Hindlimb muscle (tissue), 1 donor: Measurements from ENCODE around the gene MSX1. TPM values are rescaled to one million over a fixed set of nuclear protein-coding genes. Genes with fewer than 3 reads are reported as not detected.

ENCODE experiments used
- DNase-seq: peaks from one replicate; pipeline ENCODE4 v3.0.0-alpha.2; 2013
- polyA plus RNA-seq: library from polyadenylated mRNA; unstranded; fragments of 120-200 nt; gene quantifications from one replicate; pipeline ENCODE4 v1.2.1, GENCODE V29; 2013; ENCODE audit not compliant: insufficient read length

The MSX1 gene
- polyA plus RNA-seq, 1 donor, result 2.0 TPM

DNA sequence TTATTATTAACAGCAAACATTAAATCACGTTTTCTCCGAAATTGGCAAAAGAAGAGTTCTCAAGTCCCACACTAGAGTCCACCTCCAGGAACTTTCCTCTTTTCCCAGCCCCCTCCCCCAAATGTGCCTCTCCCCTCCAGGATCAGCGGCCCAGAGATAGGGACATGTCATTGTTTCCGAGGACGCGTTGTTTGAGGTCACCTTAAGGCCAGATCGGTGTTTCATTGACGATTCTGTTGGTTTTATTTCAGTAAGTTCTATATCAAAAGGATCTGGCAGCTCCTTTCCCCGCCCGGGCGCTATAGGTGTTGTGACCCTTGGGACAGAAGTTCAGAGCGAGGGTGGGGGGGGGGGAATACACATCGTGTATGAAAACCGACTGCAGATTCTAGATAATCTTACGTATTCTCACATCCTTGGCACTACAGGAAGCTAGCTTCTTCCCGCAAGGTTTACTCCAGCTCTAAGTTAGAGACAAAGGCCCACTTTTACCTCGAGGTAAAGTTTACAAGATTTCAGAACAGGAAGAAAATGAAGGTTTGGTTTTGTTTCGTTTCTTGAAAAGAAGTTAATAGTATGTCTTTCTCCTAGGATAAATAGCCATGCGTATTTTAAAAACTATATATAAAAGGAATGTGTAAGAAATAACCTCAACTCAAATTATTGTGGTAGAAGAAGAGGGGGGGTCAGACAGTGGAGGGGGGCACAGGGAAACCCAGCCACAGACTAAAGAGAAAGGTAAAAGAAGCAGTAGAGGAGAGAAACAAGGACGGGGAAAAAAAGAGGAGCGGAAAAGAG is 739 bp upstream of the MSX1 start:
- DNase-seq, result no peak

DNA sequence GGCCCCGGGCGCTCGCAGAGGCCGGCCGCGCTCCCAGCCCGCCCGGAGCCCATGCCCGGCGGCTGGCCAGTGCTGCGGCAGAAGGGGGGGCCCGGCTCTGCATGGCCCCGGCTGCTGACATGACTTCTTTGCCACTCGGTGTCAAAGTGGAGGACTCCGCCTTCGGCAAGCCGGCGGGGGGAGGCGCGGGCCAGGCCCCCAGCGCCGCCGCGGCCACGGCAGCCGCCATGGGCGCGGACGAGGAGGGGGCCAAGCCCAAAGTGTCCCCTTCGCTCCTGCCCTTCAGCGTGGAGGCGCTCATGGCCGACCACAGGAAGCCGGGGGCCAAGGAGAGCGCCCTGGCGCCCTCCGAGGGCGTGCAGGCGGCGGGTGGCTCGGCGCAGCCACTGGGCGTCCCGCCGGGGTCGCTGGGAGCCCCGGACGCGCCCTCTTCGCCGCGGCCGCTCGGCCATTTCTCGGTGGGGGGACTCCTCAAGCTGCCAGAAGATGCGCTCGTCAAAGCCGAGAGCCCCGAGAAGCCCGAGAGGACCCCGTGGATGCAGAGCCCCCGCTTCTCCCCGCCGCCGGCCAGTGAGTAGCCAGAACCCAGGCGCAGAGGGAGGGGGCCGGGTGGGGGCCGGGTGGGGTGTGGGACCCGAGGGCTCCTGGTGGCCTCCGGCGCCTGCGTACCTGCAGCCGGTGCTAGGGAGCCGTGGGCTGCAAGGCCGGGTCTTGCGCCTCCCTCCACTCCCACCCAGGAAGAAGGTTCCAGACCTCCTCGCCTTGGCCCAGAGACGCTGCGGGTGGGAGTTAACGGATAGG is 534 bp downstream of the MSX1 start:
- no peak for DNase-seq

DNA sequence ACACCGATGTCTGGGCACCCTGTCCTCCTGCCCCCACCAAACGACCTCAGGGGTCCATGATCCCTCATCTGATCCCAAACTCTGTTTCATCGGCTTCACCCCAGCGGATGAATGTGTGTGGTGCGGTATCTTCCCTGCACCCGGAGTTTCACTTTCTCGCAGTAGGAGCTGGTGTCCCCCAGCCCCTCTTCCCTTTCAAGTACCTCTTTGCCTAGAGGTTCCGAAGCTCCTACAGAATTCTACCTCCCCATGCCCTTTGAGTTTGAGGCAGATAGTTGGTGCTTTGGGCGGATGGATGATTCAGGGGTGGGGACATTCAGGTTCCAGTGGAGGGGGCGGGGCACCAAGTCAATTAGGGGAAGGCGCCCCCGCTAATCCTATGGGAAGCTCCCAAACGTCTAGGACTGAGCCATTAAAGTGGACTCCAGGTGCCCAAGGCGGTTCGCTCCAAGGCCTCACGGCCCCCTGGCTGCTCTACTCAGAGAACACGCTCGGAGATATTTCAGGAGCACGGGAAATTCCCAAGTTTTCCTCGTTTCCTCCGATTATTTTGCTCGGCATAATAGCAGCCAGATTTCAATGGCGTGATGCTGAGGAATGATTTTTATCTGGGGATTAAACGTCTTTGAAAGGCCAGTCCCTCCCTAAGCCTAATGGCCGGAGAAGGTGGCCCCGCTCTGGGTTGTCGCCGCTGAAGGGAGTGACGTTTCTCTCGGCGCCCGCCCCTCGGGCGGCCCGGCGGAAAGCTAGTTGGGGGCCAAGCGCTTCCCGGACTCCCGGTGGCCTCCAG is 1.3 kb downstream of the MSX1 start:
- no peak for DNase-seq

DNA sequence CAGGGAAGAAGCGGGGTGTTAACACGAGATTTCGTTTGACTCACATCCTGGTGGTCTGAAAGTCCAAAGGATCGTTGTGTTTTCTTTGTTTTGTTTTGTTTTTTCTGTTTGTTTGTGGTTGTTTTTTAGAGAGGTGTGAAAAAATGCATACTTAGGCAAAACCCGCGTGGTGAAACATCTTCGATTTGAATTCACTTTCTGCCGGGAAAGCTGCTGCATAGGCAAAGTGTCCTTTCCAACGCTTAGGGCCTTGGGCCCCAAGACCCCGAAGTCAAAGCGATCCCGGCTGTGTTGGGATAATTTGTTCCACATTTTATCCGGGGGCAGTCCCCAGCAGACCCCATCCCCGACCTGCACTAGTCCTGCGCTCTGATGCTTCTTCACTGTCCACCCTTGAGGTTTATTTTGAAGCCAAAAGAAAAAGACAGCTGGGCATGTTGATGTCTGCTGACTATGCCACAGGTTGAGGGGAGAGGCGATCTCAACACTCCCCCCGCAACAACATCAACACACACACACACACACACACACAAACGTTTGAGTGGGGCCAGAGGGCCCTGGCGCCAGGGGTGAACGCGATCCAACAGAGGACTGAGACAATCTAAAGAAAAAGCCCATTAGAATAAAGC is 2.0 kb downstream of the MSX1 start:
- DNase-seq, result no peak

DNA sequence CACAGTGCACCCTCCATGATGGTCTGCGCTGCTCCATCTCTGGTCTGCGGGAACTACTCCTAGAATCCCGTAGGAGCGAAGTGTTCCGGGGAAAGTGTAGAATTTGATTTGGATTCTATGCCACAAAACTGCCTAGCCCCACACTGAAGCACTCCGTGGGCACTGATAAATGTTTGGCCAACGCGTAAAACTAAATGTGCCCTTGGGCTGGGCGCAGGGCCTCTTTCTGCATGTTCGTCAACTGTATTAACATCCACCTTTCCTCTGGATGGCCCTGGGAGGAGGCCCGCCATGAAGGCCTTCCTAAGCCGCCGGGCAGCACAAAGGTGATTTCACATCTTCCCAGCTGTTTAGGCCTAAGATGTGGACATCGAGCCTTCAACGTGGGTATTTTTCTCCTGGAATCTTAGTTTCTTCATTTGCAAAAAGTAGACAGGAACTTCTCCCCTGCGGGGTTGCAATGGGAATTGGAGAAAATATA is 2.6 kb downstream of the MSX1 start:
- no peak for DNase-seq

DNA sequence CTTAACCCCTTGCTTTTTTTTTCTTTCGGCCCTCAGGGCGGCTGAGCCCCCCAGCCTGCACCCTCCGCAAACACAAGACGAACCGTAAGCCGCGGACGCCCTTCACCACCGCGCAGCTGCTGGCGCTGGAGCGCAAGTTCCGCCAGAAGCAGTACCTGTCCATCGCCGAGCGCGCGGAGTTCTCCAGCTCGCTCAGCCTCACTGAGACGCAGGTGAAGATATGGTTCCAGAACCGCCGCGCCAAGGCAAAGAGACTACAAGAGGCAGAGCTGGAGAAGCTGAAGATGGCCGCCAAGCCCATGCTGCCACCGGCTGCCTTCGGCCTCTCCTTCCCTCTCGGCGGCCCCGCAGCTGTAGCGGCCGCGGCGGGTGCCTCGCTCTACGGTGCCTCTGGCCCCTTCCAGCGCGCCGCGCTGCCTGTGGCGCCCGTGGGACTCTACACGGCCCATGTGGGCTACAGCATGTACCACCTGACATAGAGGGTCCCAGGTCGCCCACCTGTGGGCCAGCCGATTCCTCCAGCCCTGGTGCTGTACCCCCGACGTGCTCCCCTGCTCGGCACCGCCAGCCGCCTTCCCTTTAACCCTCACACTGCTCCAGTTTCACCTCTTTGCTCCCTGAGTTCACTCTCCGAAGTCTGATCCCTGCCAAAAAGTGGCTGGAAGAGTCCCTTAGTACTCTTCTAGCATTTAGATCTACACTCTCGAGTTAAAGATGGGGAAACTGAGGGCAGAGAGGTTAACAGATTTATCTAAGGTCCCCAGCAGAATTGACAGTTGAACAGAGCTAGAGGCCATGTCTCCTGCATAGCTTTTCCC is 3.4 kb downstream of the MSX1 start:
- no peak for DNase-seq

DNA sequence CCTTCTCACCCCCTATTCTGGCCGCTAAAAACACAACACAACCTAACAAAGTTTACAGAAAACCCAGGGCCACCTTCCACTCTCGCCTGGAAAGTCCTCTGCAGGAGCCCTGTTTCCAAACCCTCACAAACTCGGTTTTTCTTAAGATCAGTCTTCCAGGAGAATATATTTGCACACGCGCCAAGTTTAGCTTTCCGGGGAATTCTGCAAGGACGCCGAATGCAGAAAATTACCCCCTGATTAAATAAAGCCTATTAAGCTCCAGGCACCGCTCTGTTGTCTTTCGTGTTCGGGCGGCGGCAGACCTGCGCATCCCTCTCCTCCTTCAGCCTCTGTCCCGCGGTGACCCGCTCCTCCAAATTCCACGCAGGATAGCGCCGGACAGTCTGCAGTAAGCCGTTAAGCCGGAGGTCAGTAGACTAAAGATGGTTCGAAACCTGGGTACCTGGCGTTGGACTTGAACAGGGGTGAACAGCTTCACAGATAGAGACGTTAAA is 5.0 kb downstream of the MSX1 start:
- DNase-seq, result no peak

DNA sequence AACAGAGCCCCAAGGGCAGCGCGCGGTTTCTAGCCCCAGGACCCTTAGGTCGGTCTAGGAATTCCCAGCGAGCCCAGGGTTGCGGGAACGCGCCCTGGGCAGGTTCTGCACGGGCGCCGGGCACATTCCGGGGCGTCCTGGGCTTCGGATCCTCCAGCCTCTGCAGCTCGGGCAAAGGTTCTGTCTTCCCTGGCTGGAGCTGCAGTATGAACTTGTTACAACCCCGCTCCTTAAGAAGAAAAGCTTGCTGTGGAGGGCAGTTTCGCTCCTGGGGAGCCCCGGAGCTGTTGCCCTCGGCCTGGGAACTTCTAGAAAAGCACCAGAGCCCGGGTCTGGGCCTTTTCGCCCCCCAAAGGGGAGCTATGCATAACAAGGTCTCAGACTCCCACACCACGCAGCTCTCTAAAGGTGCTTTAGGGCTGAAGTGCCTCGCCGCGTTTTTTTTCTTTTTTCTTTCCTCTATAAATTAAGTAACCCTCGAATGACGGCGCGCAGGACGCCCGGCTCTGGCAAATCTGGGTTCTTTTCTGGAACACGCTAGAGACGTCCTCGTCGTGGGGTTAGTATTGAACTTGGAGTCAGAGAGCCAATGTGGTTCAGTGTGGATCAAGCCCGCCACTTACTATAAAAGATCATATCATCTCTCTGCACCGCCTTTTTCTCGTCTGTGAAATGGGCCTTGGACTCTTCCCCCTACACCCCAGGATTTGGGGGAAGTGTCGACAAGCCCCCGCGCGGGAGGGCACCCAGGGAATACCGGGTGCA is 5.7 kb downstream of the MSX1 start:
- DNase-seq, result no peak

DNA sequence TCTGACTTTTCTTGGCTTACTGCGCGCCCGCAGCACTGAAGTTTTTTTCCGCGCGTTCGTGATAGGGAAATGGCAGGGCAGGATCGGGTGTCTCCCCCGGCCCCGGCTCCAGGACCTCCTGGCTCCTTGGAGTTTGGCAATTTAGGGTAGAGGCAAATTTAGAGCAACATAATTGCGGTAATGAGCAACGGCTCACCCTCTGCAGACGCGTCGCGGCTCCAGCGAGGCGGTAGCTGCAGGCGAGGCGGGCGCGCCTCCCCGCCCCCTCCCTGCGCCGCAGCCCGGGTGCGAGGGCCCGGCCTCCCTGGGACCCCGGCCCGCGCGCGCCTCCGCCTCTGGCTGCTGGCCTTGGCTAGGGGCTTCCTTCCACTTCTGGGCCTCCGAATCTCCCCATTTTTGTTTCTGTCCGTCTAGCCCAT is 6.2 kb downstream of the MSX1 start:
- DNase-seq, result no peak

DNA sequence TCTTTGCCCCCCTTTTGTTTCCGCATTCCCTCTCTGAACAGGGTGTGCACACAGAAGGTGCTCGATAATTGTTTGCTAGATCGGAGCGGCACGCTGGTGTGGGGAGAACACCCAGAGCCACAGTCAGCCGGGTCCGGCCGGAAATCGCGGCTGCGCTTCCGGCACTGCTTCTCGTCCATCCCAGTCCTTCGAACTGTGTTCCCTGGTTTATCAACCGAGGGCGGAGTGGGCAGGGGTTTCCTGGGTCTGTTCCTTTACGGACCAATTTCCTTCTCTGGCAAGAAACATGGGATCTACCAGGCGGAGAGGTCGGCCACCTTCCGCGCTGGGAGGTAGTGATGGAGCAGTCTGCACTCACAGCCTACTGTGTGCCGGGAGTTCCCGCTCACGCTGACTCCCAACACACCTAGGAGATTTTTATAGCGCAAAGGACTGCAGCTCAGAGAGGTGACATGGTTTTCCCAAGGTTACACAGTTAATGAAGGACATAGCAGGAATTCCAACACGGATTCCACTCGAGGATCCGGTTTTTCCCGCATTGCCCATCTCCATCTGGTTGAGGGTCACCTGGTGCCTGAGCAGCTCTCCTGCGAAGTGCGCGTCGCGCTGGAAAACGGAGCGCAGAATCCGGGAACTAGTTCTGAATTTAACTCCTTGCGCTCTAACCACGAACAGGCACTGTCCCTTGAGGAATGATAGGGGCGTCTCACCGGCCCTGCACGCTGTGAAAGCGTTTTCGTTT is 6.8 kb downstream of the MSX1 start:
- no peak for DNase-seq

DNA sequence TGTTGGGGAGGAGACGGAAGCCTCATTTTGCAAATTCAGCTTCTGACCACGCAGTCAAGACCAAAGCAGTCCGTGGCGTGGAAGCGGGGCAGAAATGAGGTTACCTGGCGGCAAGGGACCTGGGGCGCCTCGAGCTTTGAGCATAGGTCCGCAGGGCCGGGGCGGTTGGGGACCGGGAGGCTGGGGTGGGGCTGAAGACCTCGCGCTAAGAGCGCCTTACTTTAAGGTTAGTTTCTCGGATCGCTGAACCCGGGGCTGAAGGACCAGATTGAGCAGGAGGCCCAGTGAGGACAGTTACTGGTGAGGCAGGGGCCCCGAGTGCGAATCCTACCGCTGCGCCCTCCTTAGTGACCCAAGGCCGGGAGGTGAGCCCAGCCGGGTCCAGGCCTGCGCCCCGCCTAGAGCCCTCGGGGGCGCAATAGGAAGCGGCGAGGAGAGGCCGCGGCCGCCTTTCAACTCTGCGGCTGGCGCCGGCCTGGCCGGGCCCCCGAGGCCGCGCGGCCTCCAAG is 7.5 kb downstream of the MSX1 start:
- no peak for DNase-seq

DNA sequence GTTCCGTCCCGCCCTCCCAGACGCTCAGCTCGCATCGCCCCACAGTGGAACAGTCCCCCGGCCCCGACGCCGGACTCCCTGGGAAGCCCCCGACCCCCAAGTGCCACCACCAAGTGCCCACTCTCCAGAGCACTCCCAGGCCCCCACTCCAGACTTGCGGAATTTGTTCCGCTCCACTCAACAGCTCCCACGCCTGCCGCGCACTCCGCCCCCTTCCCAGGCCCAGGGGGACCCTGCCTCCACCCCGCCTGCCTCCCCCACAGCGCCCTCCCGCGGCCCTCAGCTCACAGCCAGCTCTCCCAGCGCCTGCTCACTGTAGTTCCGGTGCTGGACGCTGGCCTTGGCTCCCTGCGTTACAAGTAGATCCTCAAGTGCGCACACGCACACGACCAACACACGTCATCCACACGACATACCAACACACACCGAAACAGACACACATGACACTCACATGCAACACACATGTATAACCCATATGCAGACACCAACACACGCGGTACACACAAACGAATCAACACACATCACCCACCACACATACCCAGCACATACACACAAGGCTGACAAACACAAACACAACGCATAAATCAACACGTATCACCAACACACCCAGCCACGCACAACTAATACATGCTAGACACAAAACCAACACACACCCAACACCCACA is 8.0 kb downstream of the MSX1 start:
- no peak for DNase-seq

DNA sequence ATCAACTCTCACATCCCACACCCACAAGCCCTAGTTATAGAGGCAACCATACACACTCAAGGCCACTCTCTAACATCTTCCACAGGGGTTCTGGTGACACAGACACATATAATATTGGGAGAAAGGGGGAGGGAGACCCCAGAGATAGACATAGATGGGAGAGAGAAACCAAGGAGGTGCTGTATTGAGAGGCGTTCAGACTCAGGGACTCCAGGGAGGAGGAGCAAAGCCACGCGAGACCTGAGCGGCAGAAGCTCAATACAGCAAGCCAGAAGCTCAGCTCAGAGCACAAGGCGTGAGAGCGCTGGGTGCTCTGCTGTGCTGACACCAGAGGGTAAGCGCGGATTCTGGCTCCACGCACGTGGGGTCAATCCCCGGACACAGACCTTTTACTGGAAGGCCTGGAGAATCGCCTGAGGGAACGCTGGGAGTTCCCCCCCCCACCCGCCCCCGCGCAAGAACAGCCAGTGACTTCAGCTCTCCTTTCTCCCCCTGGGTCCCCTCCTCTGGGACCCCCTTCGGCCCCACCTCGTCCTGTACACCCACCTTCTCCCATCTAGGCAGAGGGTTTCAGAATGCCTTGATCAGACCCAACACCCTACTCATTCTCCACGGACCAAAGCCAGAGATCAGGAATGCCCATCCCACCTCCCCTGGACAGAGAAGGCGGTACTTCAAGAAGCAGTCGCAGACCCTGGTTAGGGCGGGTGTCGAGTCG is 8.7 kb downstream of the MSX1 start:
- DNase-seq, result no peak

DNA sequence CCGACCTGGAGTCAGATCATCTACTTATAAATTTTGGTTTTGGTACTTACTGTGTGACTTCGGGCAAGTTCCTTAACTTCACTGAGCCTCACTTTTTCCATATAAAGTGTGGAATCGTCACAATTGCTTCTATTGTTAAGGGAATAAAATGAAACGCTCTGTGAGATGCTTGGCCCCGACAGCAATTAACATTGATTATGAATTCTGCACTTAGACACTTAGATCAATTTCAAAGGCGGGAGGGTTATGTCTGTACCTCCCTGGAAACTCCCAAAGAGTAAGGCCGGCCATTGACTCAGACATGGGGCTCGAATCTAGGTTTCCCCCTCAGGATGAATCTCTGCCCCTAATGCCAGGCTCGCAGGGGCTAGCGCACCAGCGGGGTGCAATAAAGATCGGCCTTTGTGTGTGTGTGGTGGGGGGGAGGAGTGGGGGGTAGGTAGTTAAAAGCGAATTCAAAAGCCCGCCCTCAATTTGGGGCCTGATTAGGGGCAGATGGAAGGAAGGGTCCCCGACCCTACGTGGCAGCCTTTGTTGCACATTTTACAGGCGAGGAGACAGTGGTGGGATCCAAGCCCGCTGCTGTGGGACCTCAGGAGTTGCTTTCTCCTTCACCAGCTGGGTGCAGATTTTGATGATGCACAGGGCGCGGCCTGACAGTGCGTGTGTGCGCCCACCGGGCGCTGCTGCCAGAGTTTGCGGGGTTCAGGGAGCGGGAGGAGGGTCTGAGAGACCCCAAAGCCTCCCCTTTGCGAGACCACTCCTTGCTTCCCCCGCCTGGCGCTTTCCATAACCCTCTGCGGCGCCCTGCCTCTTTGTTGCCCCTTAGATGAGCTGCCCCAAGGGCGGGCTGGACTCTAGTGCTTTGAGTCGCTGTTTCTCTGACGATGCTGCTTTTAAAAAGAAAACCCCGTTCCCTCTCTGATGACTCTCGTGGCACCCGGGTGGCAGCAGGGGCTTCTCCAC is 9.6 kb downstream of the MSX1 start:
- no peak for DNase-seq

DNA sequence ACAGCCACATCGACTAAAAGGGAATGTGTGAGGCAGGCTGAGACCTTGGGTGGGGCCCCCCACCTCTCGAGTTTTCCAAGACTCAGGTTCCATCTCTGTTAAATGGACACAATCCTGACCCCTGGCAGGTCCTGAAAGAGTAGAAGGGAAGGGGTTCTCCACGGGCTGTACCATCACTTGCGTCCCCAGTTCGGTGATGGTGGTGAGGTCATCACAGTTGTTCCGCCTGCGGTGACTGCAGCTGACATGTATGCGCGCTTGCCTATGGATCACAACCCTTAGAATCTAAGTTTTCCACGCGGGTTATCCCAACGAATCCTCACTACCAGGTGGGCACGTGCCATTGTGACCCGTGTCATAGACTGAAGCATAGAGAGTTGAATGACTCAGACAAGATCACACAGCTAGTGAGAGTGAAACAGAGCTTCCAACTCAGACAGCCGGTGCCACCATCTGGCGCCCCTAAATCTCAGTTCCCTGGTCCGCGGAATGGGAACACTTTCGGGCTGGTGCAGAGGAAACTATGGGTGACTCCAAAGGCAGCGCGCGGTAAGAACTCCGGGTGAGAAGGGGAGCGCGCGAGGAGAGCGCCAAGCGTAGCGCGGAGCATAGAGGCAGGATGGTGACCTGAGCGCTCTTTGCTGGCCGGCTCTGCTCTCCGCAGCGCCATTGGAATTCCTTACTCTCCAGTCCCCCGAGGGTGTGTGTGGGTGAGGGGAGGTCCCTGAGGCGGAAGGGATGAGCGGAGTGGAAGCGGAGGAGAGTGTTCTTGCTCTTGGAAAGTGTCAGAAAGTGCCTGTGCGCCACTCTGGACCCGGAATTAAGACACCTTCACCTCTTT is 10.5 kb downstream of the MSX1 start:
- no peak for DNase-seq

DNA sequence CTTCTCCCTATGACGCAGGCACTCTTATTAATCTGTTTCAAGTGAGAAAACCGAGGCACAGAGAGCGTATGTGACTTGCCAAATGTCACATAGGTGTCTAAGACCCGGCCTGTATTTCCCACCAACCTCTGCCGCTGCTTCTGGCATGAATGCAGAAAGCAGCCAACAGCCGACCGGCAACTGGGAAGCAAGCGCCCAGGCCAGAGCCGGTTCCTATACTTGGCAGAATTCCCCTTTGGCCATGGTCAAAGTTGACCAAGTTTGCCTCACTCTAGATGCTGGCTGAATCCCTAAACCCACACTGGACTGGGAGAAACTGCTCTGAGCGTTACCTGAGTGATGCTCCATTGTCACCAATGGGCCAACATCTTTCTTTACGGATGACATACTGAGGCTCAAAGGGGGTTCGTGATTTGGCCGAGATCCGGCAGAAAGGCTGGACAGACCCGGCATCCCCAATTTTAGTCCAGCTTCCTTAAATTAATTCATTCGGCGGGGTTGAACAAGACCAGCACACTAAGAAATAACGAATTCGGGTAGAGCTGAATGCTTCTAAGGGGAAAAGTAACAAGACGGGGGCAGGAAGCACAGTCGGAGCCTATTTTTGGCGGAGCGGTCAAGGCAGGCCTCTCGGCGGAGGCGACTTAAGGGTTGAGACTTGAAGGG is 11.2 kb downstream of the MSX1 start:
- DNase-seq, result no peak
